ENCODE data around the gene SLC44A3. TPM values are rescaled to one million over a fixed set of nuclear protein-coding genes. Genes with fewer than 3 reads are reported as not detected.

SLC44A3 gene
- total and polyA plus RNA-seq, 2 of the 13 experiments (the other 11 are each of a cell fraction or from before 2014, with no cell fraction given): 6.8 to 14.1 TPM

GRCh38 chr1:94803517-94804441 lies 16.4 kb upstream of the SLC44A3 start (continued):
- TF ChIP-seq CEBPZ (IDR thresholded peaks at IDR 0.05; ENCODE audit: low read length) (no peak), HOXD1 (CRISPR knock-in tag; IDR thresholded peaks at IDR 0.05) (no peak), ZBTB43 (CRISPR knock-in tag; conservative IDR thresholded peaks at IDR 0.05) (0 out of 2 replicates have a peak, but pooled peaks have one; percentile 17), HNRNPLL (IDR thresholded peaks at IDR 0.05; ENCODE audit: low read depth, low read length, poor library complexity, severe bottlenecking) (no peak), ZXDC (CRISPR knock-in tag; IDR thresholded peaks at IDR 0.05) (no peak), TAF1 (CRISPR knock-in tag; IDR thresholded peaks at IDR 0.05) (no peak), CTCF (CRISPR knock-in tag; IDR thresholded peaks at IDR 0.05) (0 out of 2 replicates have a peak, but pooled peaks have one; percentile 3), FOXP1 (IDR thresholded peaks at IDR 0.05) (no peak), FOXP1 (CRISPR knock-in tag; IDR thresholded peaks at IDR 0.05) (peak; percentile 18; the same call in 1 of the 2 replicates), PRPF4 (IDR thresholded peaks at IDR 0.05; ENCODE audit: low read depth, low read length, poor library complexity, severe bottlenecking) (no peak), SRSF1 (optimal IDR thresholded peaks at IDR 0.05; ENCODE audit: low read depth, low read length) (no peak), THRA (CRISPR knock-in tag; IDR thresholded peaks at IDR 0.05; ENCODE audit: borderline replicate concordance) (peak; percentile 70; the same call in 1 of the 2 replicates), ZBTB4 (CRISPR knock-in tag; IDR thresholded peaks at IDR 0.05; ENCODE audit: borderline replicate concordance) (no peak)

Data from HepG2 (cell line).